PC-3 (cell line): ENCODE data around the gene INSL3. TPM values are rescaled to one million over a fixed set of nuclear protein-coding genes. Genes with fewer than 3 reads are reported as not detected.
A peak's percentile ranks its signal among the peaks of the same experiment; 100 is the strongest.

Source experiments
- ATAC-seq: fragments of 200-7000 bp; cut with Tn5 transposase; 2 replicates; pipeline ENCODE4 v1.9.1; 2020; ENCODE audit warnings: mild to moderate bottlenecking, moderate library complexity
- BruUV-seq: library from RNA; stranded (reverse); fragments of 400-500 nt; replicated peaks from 2 replicates; lab custom pipeline; 2021; lab: Mats Ljungman, UMichigan
- CTCF ChIA-PET: fragments of 300-600 bp; sonication (Branson Sonifier 250); formaldehyde crosslinking; loops from one replicate; lab custom pipeline; 2022; ENCODE audit warnings: antibody characterized with exemption; lab: Charles Lee
- POLR2A ChIA-PET: fragments of 300-600 bp; sonication (Branson Sonifier 250); formaldehyde crosslinking; loops from one replicate; lab custom pipeline; 2022; ENCODE audit warnings: antibody characterized with exemption; ENCODE audit not compliant: unreplicated experiment; lab: Charles Lee
- DNase-seq: peaks from one replicate; pipeline ENCODE4 v3.0.0-alpha.2; 2015
- H2AFZ ChIP-seq: fragments of 300-600 bp; sonication (generic); 2 replicates; pipeline ENCODE4 v1.6.0; 2016; ENCODE audit warnings: antibody characterized with exemption, low read length
- H3F3A ChIP-seq: fragments of 300-600 bp; sonication (generic); one replicate; pipeline ENCODE4 v1.6.0; 2017; ENCODE audit warnings: antibody characterized with exemption, low read length, control low read depth, mild to moderate bottlenecking; ENCODE audit not compliant: unreplicated experiment
- H3K27ac ChIP-seq: fragments of 300-600 bp; sonication (generic); 2 replicates; pipeline ENCODE4 v1.5.1; 2016; ENCODE audit warnings: mild to moderate bottlenecking, low read length
- H3K27me3 ChIP-seq: fragments of 300-600 bp; sonication (generic); 2 replicates; pipeline ENCODE4 v1.6.1; 2016; ENCODE audit warnings: low read length, mixed read lengths
- H3K36me3 ChIP-seq: fragments of 300-600 bp; sonication (generic); 2 replicates; pipeline ENCODE4 v1.6.1; 2016; ENCODE audit warnings: low read depth, mixed run types, low read length, mixed read lengths
- H3K4me1 ChIP-seq: fragments of 300-600 bp; sonication (generic); 2 replicates; pipeline ENCODE4 v1.5.1; 2016; ENCODE audit warnings: low read length; ENCODE audit not compliant: insufficient read depth
- H3K4me2 ChIP-seq: fragments of 300-600 bp; sonication (generic); 2 replicates; pipeline ENCODE4 v1.6.0; 2016; ENCODE audit warnings: low read length
- H3K4me3 ChIP-seq: fragments of 300-600 bp; sonication (generic); 2 replicates; pipeline ENCODE4 v1.5.1; 2016; ENCODE audit warnings: mild to moderate bottlenecking, low read length, mixed read lengths
- H3K79me2 ChIP-seq: fragments of 300-600 bp; sonication (generic); 2 replicates; pipeline ENCODE4 v1.6.1; 2017; ENCODE audit warnings: low read length, mixed read lengths
- H3K9ac ChIP-seq: fragments of 300-600 bp; sonication (generic); 2 replicates; pipeline ENCODE4 v1.6.0; 2016; ENCODE audit warnings: mild to moderate bottlenecking, low read length
- H3K9me2 ChIP-seq: fragments of 300-600 bp; sonication (generic); replicated peaks from 2 replicates; pipeline ENCODE4 v1.6.1; 2016; ENCODE audit warnings: mixed run types, low read length, mixed read lengths
- H3K9me3 ChIP-seq: fragments of 300-600 bp; sonication (generic); 2 replicates; pipeline ENCODE4 v1.6.1; 2016; ENCODE audit warnings: low read length, mixed read lengths
- H4K20me1 ChIP-seq: fragments of 300-600 bp; sonication (generic); 2 replicates; pipeline ENCODE4 v1.6.1; 2016; ENCODE audit warnings: low read length, mixed read lengths
- EZH2 ChIP-seq: fragments of 300-600 bp; sonication (generic); IDR thresholded peaks from one replicate; pipeline ENCODE4 v1.6.1; 2017; ENCODE audit warnings: antibody characterized with exemption, mild to moderate bottlenecking, low read length; ENCODE audit not compliant: unreplicated experiment
- EZH2phosphoT487 ChIP-seq: fragments of 300-600 bp; sonication (generic); IDR thresholded peaks from 2 replicates; pipeline ENCODE4 v1.6.1; 2018; ENCODE audit warnings: mild to moderate bottlenecking, antibody characterized with exemption, low read length, borderline replicate concordance
- intact Hi-C: fragments of 100-400 bp; cut with micrococcal nuclease; formaldehyde crosslinking; loops from 2 replicates; pipeline ENCODE4 v1.9.0; 2023
- total RNA-seq: library from RNA; depleted of rRNA; stranded (reverse); fragments of >200 nt; gene quantifications from 2 replicates; pipeline ENCODE4 v1.2.3, GENCODE V29; 2014
- TF ChIP-seq, protein P1 (sequence below): fragments of 300-600 bp; sonication (generic); conservative IDR thresholded peaks from 2 replicates; pipeline ENCODE4 v1.5.1; 2017; ENCODE audit warnings: antibody characterized with exemption, low read depth, mild to moderate bottlenecking, low read length

INSL3 gene
- total RNA-seq, 1 experiment from 2014 or later = not detected

- H3K4me3 ChIP-seq = peak overlapping the region; percentile 93
- ATAC-seq (no peak), DNase-seq (no peak)
- TF ChIP-seq, protein P1, sequence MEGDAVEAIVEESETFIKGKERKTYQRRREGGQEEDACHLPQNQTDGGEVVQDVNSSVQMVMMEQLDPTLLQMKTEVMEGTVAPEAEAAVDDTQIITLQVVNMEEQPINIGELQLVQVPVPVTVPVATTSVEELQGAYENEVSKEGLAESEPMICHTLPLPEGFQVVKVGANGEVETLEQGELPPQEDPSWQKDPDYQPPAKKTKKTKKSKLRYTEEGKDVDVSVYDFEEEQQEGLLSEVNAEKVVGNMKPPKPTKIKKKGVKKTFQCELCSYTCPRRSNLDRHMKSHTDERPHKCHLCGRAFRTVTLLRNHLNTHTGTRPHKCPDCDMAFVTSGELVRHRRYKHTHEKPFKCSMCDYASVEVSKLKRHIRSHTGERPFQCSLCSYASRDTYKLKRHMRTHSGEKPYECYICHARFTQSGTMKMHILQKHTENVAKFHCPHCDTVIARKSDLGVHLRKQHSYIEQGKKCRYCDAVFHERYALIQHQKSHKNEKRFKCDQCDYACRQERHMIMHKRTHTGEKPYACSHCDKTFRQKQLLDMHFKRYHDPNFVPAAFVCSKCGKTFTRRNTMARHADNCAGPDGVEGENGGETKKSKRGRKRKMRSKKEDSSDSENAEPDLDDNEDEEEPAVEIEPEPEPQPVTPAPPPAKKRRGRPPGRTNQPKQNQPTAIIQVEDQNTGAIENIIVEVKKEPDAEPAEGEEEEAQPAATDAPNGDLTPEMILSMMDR = no peak
- TF ChIP-seq EZH2 = no peak
- no peak for TF ChIP-seq EZH2phosphoT487
- no peaks in the 10 kb centered on the region for H4K20me1 ChIP-seq
- no peaks in the 10 kb centered on the region for H3F3A ChIP-seq
- H3K36me3 ChIP-seq = no peaks in the 10 kb centered on the region
- peak overlapping the region; percentile 99 for H3K4me2 ChIP-seq
- ChIA-PET CTCF (interaction anchor here (0.8 to 1.1 kb wide), 2 partner anchors 24 to 28 kb away, joined by 3 to 14 read pairs; partner anchors contain the start of gene RPL18A), POLR2A (interaction anchor here (0.5 to 0.8 kb wide), 3 partner anchors 11 to 522 kb away, joined by 3 to 28 read pairs (median 6); partner anchors contain the start of gene DDA1)
- no TSS peak for BruUV-seq
- no peaks in the 10 kb centered on the region for H3K9me3 ChIP-seq
- H2AFZ ChIP-seq = peak overlapping the region; percentile 100
- H3K79me2 ChIP-seq = no peaks in the 10 kb centered on the region
- H3K9ac ChIP-seq = peak overlapping the region; percentile 54
- no peaks in the 10 kb centered on the region for H3K27me3 ChIP-seq
- H3K9me2 ChIP-seq = no peaks in the 10 kb centered on the region
- intact Hi-C loops = loop anchor here (1.0 to 5.0 kb wide), 3 partner anchors 10 to 34 kb away; partner anchors contain the start of gene B3GNT3
- no peak overlapping the region for H3K27ac ChIP-seq
- H3K4me1 ChIP-seq = peaks cover 10% of the 10 kb centered on the region; the same call in 1 of the 2 replicates
These were observed 10.1 kb upstream of the INSL3 start for GRCh38 chr19:17831419-17831888.

GRCh38 chr19:17830567-17831418, 9.5 kb upstream of the INSL3 start:
- no TSS peak for BruUV-seq
- no peak for TF ChIP-seq EZH2
- TF ChIP-seq, protein P1 = no peak
- TF ChIP-seq EZH2phosphoT487 = no peak
- no peaks in the 10 kb centered on the region for H3K9me2 ChIP-seq
- no peaks in the 10 kb centered on the region for H3K36me3 ChIP-seq
- no peaks in the 10 kb centered on the region for H3F3A ChIP-seq
- H2AFZ ChIP-seq = peak overlapping the region; percentile 100
- CTCF ChIA-PET = interaction anchor here (0.6 to 1.1 kb wide), 4 partner anchors 10 to 29 kb away, joined by 3 to 14 read pairs (median 8); partner anchors contain the start of gene RPL18A
- peaks cover 10% of the 10 kb centered on the region; the same call in 1 of the 2 replicates for H3K4me1 ChIP-seq
- H3K4me2 ChIP-seq = peak overlapping the region; percentile 99
- peak overlapping the region; percentile 59 for H3K9ac ChIP-seq
- ATAC-seq (peak; percentile 89), DNase-seq (peak; percentile 94)
- no peaks in the 10 kb centered on the region for H3K79me2 ChIP-seq
- intact Hi-C loops = loop anchor here (1.0 to 5.0 kb wide), 3 partner anchors 11 to 33 kb away; partner anchors contain the start of gene B3GNT3
- H3K27me3 ChIP-seq = no peaks in the 10 kb centered on the region
- POLR2A ChIA-PET = interaction anchor here (0.5 to 0.8 kb wide), 6 partner anchors 11 to 522 kb away, joined by 3 to 28 read pairs (median 4); partner anchors contain the start of genes DDA1 and RPL18A
- H3K9me3 ChIP-seq = no peaks in the 10 kb centered on the region
- peak overlapping the region; percentile 93 for H3K4me3 ChIP-seq
- H3K27ac ChIP-seq = peak overlapping the region; percentile 47
- H4K20me1 ChIP-seq = no peaks in the 10 kb centered on the region
